ENCODE results near the gene MRPS9. TPM values are rescaled to one million over a fixed set of nuclear protein-coding genes. Genes with fewer than 3 reads are reported as not detected.

MRPS9 gene
- polyA plus RNA-seq, 1 donor (not counting 4 experiments of a cell fraction or from before 2014, with no cell fraction given), result 33.3 TPM

DNA sequence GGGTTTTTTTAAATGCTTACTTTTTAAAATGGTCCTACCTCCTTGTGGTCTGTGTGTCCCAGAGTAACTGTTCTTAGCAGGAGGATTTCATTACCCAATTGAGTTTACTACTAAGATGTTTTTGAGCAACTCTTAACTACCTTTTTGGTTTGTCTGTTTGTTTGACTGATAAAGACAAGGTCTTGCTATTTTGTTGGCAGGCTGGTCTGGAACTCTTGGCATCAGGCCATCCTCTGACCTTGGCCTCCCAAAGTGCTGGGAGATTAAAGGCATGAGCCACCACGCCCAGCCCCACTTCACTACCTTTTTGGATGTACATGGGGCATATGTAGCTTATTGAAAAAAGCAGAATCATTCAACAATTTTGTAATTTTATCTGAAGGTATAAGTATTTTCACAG lies 14.9 kb downstream of the MRPS9 start:
- H3K27ac ChIP-seq (ENCODE audit: control insufficient read depth, insufficient read depth, low read length), result no peak overlapping the region
- no peaks in the 10 kb centered on the region for H3K36me3 ChIP-seq (ENCODE audit: control insufficient read depth in 2 of 2, extremely low read depth in 1 of 2, insufficient read depth in 2 of 2, low read length in 2 of 2)
- DNase-seq (ENCODE audit: low read depth, low spot score) (no peak), FAIRE-seq (no peak)
- TF ChIP-seq EZH2 (IDR thresholded peaks at IDR 0.05; ENCODE audit: low read length), result no peak
- TF ChIP-seq, protein P1, sequence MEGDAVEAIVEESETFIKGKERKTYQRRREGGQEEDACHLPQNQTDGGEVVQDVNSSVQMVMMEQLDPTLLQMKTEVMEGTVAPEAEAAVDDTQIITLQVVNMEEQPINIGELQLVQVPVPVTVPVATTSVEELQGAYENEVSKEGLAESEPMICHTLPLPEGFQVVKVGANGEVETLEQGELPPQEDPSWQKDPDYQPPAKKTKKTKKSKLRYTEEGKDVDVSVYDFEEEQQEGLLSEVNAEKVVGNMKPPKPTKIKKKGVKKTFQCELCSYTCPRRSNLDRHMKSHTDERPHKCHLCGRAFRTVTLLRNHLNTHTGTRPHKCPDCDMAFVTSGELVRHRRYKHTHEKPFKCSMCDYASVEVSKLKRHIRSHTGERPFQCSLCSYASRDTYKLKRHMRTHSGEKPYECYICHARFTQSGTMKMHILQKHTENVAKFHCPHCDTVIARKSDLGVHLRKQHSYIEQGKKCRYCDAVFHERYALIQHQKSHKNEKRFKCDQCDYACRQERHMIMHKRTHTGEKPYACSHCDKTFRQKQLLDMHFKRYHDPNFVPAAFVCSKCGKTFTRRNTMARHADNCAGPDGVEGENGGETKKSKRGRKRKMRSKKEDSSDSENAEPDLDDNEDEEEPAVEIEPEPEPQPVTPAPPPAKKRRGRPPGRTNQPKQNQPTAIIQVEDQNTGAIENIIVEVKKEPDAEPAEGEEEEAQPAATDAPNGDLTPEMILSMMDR (optimal IDR thresholded peaks at IDR 0.05 in 1 of 3, IDR thresholded peaks at IDR 0.05 in 1 of 3, conservative IDR thresholded peaks at IDR 0.05 in 1 of 3; ENCODE audit: extremely low read depth in 1 of 3, insufficient read depth in 2 of 3, low read length in 3 of 3), result no peak
- H3K9me3 ChIP-seq (ENCODE audit: control insufficient read depth, low read depth, low read length), result no peaks in the 10 kb centered on the region
- H3K79me2 ChIP-seq (ENCODE audit: control insufficient read depth, insufficient read depth, low read length), result peaks cover 7% of the 10 kb centered on the region
- H3K4me2 ChIP-seq (ENCODE audit: control insufficient read depth, extremely low read depth, insufficient read depth, low read depth, low read length), result no peak overlapping the region
- no peaks in the 10 kb centered on the region for H3K27me3 ChIP-seq (ENCODE audit: control insufficient read depth, extremely low read depth, insufficient read depth, low read length)
- dilution Hi-C loops (cut with MboI; ENCODE audit: extremely low pct_ligation_motif_present, low sequenced_read_pairs), result no loop called here
- H3K9ac ChIP-seq (ENCODE audit: control insufficient read depth, extremely low read depth, insufficient read depth, low read length), result no peak overlapping the region
- no peak overlapping the region for H2AFZ ChIP-seq (ENCODE audit: control insufficient read depth, low read length)
- no peaks in the 10 kb centered on the region for H3K4me1 ChIP-seq (ENCODE audit: control insufficient read depth, extremely low read depth, insufficient read depth, low read length)
- H3K9me1 ChIP-seq (ENCODE audit: control insufficient read depth, extremely low read depth, insufficient read depth, low read length), result no peaks in the 10 kb centered on the region
- no peaks in the 10 kb centered on the region for H4K20me1 ChIP-seq (ENCODE audit: control insufficient read depth, extremely low read depth, insufficient read depth, low read length)
- H3K4me3 ChIP-seq (ENCODE audit: control insufficient read depth in 2 of 3, extremely low read depth in 1 of 3, insufficient read depth in 2 of 3, low read depth in 1 of 3, low read length in 3 of 3), result no peak overlapping the region

DNA sequence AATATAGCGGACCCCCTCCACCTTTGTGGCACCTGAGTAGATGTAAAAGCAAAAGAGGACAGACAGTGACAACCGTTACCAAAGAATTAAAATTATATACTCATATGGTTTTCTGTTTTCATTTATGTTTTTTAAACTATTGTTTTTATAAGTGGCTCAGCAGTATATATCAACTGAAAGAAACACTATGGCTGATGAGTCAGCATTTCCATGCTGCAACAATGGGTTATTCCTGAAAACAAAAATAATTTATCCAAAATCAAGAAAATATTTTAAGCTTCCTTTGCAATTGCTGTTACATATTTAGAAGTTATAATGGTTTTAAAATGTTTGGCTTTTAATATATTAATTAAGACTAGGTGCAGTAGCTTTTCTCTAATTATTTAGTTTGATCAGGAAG lies 17.7 kb downstream of the MRPS9 start:
- Histone ChIP-seq H2AFZ (ENCODE audit: control insufficient read depth, low read length) (no peak overlapping the region), H4K20me1 (ENCODE audit: control insufficient read depth, extremely low read depth, insufficient read depth, low read length) (no peaks in the 10 kb centered on the region), H3K4me2 (ENCODE audit: control insufficient read depth, extremely low read depth, insufficient read depth, low read depth, low read length) (no peak overlapping the region), H3K27me3 (ENCODE audit: control insufficient read depth, extremely low read depth, insufficient read depth, low read length) (no peaks in the 10 kb centered on the region), H3K9ac (ENCODE audit: control insufficient read depth, extremely low read depth, insufficient read depth, low read length) (no peak overlapping the region), H3K4me3 (ENCODE audit: control insufficient read depth in 2 of 3, extremely low read depth in 1 of 3, insufficient read depth in 2 of 3, low read depth in 1 of 3, low read length in 3 of 3) (no peak overlapping the region), H3K4me1 (ENCODE audit: control insufficient read depth, extremely low read depth, insufficient read depth, low read length) (no peaks in the 10 kb centered on the region), H3K36me3 (ENCODE audit: control insufficient read depth in 2 of 2, extremely low read depth in 1 of 2, insufficient read depth in 2 of 2, low read length in 2 of 2) (no peaks in the 10 kb centered on the region), H3K79me2 (ENCODE audit: control insufficient read depth, insufficient read depth, low read length) (peaks cover 7% of the 10 kb centered on the region), H3K9me1 (ENCODE audit: control insufficient read depth, extremely low read depth, insufficient read depth, low read length) (no peaks in the 10 kb centered on the region), H3K9me3 (ENCODE audit: control insufficient read depth, low read depth, low read length) (no peaks in the 10 kb centered on the region), H3K27ac (ENCODE audit: control insufficient read depth, insufficient read depth, low read length) (no peak overlapping the region)
- FAIRE-seq, result no peak
- TF ChIP-seq, protein P1 (optimal IDR thresholded peaks at IDR 0.05 in 1 of 3, IDR thresholded peaks at IDR 0.05 in 1 of 3, conservative IDR thresholded peaks at IDR 0.05 in 1 of 3; ENCODE audit: extremely low read depth in 1 of 3, insufficient read depth in 2 of 3, low read length in 3 of 3), result no peak
- no peak for TF ChIP-seq EZH2 (IDR thresholded peaks at IDR 0.05; ENCODE audit: low read length)
- dilution Hi-C loops (cut with MboI; ENCODE audit: extremely low pct_ligation_motif_present, low sequenced_read_pairs), result no loop called here
- DNase-seq (ENCODE audit: low read depth, low spot score), result no peak
